ENCODE measurements around the gene PLPP4. TPM values are rescaled to one million over a fixed set of nuclear protein-coding genes. Genes with fewer than 3 reads are reported as not detected.

The PLPP4 gene
- polyA plus RNA-seq, 1 of the 3 experiments (the other 2 are of a cell fraction): 27.9 TPM

DNA sequence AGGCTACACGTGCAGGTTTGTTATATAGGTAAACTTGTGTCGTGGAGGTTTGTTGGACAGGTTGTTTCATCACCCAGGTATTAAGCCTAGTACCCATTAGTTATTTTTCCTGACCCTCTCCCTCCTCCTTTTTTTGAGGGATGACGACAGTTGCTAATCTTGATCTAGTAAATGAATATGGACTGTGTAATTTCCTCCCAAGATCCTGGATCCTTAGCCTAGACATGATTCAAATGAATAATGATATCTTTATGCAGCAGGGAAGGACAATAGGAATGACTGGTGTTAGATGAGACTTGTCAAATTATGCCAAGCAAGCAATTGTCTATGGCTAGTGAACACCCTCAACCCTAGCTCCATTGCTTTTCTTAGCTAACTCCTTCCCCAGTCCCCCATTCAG lies 156.2 kb downstream of the PLPP4 start:
- Histone ChIP-seq H3K4me1 (ENCODE audit: control insufficient read depth in 1 of 2, insufficient read depth in 2 of 2, low read depth in 1 of 2, low read length in 1 of 2) (peaks cover 0 to 2% of the 10 kb centered on the region in 2 experiments; a peak in 1 of 4 replicates), H3K4me2 (no peak overlapping the region), H3K9me2 (no peaks in the 10 kb centered on the region), H2AFZ (ENCODE audit: low read depth) (no peak overlapping the region), H3F3A (replicated peaks; ENCODE audit: insufficient read depth) (peaks cover 17% of the 10 kb centered on the region), H3K36me3 (replicated peaks in 1 of 2; ENCODE audit: control insufficient read depth in 1 of 2, insufficient read depth in 2 of 2, low read length in 1 of 2) (peaks cover 0 to 12% of the 10 kb centered on the region in 2 experiments), H3K27ac (ENCODE audit: low read depth in 2 of 2, low read length in 1 of 2) (peak overlapping the region in 1 of 2 experiments; percentile 74; a peak in 2 of 4 replicates), H4K20me1 (ENCODE audit: insufficient read depth) (no peaks in the 10 kb centered on the region), H3K4me3 (ENCODE audit: low read depth in 2 of 2, low read length in 1 of 2) (no peak overlapping the region), H3K79me2 (ENCODE audit: insufficient read depth) (no peaks in the 10 kb centered on the region), H3K9me3 (peaks cover 10% of the 10 kb centered on the region; the same call in 1 of the 2 replicates), H3K9ac (peak overlapping the region; percentile 23; the same call in 1 of the 2 replicates), H3K27me3 (ENCODE audit: insufficient read depth) (no peaks in the 10 kb centered on the region)
- POLR2A ChIA-PET: no interaction called here
- CTCF ChIA-PET: interaction anchor here (0.6 to 1.3 kb wide), 2 partner anchors 190 to 382 kb away, joined by 3 to 4 read pairs; no protein-coding TSS in a partner anchor
- 52% methylated on average over 3 of the region's 3 CpGs for WGBS (ENCODE audit: low lambda C conversion rate)
- DNase-seq: no peak
- TF ChIP-seq, protein P1, sequence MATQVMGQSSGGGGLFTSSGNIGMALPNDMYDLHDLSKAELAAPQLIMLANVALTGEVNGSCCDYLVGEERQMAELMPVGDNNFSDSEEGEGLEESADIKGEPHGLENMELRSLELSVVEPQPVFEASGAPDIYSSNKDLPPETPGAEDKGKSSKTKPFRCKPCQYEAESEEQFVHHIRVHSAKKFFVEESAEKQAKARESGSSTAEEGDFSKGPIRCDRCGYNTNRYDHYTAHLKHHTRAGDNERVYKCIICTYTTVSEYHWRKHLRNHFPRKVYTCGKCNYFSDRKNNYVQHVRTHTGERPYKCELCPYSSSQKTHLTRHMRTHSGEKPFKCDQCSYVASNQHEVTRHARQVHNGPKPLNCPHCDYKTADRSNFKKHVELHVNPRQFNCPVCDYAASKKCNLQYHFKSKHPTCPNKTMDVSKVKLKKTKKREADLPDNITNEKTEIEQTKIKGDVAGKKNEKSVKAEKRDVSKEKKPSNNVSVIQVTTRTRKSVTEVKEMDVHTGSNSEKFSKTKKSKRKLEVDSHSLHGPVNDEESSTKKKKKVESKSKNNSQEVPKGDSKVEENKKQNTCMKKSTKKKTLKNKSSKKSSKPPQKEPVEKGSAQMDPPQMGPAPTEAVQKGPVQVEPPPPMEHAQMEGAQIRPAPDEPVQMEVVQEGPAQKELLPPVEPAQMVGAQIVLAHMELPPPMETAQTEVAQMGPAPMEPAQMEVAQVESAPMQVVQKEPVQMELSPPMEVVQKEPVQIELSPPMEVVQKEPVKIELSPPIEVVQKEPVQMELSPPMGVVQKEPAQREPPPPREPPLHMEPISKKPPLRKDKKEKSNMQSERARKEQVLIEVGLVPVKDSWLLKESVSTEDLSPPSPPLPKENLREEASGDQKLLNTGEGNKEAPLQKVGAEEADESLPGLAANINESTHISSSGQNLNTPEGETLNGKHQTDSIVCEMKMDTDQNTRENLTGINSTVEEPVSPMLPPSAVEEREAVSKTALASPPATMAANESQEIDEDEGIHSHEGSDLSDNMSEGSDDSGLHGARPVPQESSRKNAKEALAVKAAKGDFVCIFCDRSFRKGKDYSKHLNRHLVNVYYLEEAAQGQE (IDR thresholded peaks at IDR 0.05; ENCODE audit: low read depth, low read length): no peak
- TF ChIP-seq CHD2 (IDR thresholded peaks at IDR 0.05; ENCODE audit: low read length, partially characterized antibody) (no peak), EZH2phosphoT487 (IDR thresholded peaks at IDR 0.05; ENCODE audit: borderline replicate concordance, low read depth) (no peak)
- TF ChIP-seq, protein P2, sequence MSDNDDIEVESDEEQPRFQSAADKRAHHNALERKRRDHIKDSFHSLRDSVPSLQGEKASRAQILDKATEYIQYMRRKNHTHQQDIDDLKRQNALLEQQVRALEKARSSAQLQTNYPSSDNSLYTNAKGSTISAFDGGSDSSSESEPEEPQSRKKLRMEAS (IDR thresholded peaks at IDR 0.05; ENCODE audit: low read depth): no peak

DNA sequence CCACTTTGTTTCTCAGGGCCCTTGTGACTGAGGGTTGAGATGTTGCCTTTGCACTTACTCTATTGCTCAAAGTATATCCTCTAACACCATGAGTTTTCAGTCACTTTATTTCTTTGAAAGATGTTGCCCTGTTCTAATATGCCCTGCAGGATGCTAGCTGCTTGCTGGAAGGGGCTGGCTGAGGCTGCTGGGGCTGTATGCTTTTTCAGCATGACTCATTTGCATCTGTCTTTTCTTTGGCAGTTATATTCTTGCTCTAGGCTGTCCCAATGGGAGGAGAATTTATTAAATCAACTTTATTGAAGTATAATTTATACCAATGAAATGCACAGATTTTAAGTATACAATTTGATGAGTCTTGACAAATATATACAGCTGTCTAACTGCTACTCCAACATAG lies 157.7 kb downstream of the PLPP4 start:
- Histone ChIP-seq H3K27ac (ENCODE audit: low read depth in 2 of 2, low read length in 1 of 2) (peak overlapping the region in 1 of 2 experiments; percentile 31; a peak in 1 of 4 replicates), H4K20me1 (ENCODE audit: insufficient read depth) (no peaks in the 10 kb centered on the region), H2AFZ (ENCODE audit: low read depth) (no peak overlapping the region), H3K36me3 (replicated peaks in 1 of 2; ENCODE audit: control insufficient read depth in 1 of 2, insufficient read depth in 2 of 2, low read length in 1 of 2) (peaks cover 0 to 12% of the 10 kb centered on the region in 2 experiments), H3K9me3 (peaks cover 10% of the 10 kb centered on the region; the same call in 1 of the 2 replicates), H3K9me2 (no peaks in the 10 kb centered on the region), H3K4me1 (ENCODE audit: control insufficient read depth in 1 of 2, insufficient read depth in 2 of 2, low read depth in 1 of 2, low read length in 1 of 2) (no peaks in the 10 kb centered on the region), H3K9ac (no peak overlapping the region), H3K4me3 (ENCODE audit: low read depth in 2 of 2, low read length in 1 of 2) (no peak overlapping the region), H3K79me2 (ENCODE audit: insufficient read depth) (no peaks in the 10 kb centered on the region), H3K4me2 (no peak overlapping the region), H3F3A (replicated peaks; ENCODE audit: insufficient read depth) (peaks cover 15% of the 10 kb centered on the region), H3K27me3 (ENCODE audit: insufficient read depth) (no peaks in the 10 kb centered on the region)
- no peak for DNase-seq
- TF ChIP-seq RXRA (IDR thresholded peaks at IDR 0.05; ENCODE audit: borderline replicate concordance, low read depth) (no peak), NFIC (IDR thresholded peaks at IDR 0.05; ENCODE audit: borderline replicate concordance) (no peak), TCF12 (IDR thresholded peaks at IDR 0.05) (no peak), EZH2phosphoT487 (IDR thresholded peaks at IDR 0.05; ENCODE audit: borderline replicate concordance, low read depth) (no peak), JUND (IDR thresholded peaks at IDR 0.05) (no peak), TEAD4 (IDR thresholded peaks at IDR 0.05; ENCODE audit: borderline replicate concordance, insufficient read depth) (no peak), GATA2 (CRISPR knock-in tag; IDR thresholded peaks at IDR 0.05) (no peak), EP300 (IDR thresholded peaks at IDR 0.05; ENCODE audit: borderline replicate concordance in 1 of 2, low read depth in 1 of 2, low read length in 1 of 2) (no peak), SIN3A (IDR thresholded peaks at IDR 0.05; ENCODE audit: borderline replicate concordance, low read depth, low read length) (no peak)
- TF ChIP-seq, protein P3, sequence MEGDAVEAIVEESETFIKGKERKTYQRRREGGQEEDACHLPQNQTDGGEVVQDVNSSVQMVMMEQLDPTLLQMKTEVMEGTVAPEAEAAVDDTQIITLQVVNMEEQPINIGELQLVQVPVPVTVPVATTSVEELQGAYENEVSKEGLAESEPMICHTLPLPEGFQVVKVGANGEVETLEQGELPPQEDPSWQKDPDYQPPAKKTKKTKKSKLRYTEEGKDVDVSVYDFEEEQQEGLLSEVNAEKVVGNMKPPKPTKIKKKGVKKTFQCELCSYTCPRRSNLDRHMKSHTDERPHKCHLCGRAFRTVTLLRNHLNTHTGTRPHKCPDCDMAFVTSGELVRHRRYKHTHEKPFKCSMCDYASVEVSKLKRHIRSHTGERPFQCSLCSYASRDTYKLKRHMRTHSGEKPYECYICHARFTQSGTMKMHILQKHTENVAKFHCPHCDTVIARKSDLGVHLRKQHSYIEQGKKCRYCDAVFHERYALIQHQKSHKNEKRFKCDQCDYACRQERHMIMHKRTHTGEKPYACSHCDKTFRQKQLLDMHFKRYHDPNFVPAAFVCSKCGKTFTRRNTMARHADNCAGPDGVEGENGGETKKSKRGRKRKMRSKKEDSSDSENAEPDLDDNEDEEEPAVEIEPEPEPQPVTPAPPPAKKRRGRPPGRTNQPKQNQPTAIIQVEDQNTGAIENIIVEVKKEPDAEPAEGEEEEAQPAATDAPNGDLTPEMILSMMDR (IDR thresholded peaks at IDR 0.05): no peak
- TF ChIP-seq, protein P4, sequence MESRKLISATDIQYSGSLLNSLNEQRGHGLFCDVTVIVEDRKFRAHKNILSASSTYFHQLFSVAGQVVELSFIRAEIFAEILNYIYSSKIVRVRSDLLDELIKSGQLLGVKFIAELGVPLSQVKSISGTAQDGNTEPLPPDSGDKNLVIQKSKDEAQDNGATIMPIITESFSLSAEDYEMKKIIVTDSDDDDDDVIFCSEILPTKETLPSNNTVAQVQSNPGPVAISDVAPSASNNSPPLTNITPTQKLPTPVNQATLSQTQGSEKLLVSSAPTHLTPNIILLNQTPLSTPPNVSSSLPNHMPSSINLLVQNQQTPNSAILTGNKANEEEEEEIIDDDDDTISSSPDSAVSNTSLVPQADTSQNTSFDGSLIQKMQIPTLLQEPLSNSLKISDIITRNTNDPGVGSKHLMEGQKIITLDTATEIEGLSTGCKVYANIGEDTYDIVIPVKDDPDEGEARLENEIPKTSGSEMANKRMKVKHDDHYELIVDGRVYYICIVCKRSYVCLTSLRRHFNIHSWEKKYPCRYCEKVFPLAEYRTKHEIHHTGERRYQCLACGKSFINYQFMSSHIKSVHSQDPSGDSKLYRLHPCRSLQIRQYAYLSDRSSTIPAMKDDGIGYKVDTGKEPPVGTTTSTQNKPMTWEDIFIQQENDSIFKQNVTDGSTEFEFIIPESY (IDR thresholded peaks at IDR 0.05; ENCODE audit: borderline replicate concordance, low read depth): no peak
- TF ChIP-seq, protein P5, sequence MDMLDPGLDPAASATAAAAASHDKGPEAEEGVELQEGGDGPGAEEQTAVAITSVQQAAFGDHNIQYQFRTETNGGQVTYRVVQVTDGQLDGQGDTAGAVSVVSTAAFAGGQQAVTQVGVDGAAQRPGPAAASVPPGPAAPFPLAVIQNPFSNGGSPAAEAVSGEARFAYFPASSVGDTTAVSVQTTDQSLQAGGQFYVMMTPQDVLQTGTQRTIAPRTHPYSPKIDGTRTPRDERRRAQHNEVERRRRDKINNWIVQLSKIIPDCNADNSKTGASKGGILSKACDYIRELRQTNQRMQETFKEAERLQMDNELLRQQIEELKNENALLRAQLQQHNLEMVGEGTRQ (IDR thresholded peaks at IDR 0.05; ENCODE audit: borderline replicate concordance, low read depth, low read length): no peak
- POLR2A ChIA-PET: no interaction called here
- CTCF ChIA-PET: interaction anchor here (0.7 kb wide), 1 partner anchor 20 kb away, joined by 3 read pairs; no protein-coding TSS in a partner anchor

Measured in SK-N-SH (cell line).